MM.1S (cell line): ENCODE measurements around the gene DLGAP1.

Source experiments
- DNase-seq: peaks from one replicate; pipeline ENCODE4 v3.0.0-alpha.2; 2015
- H2AFZ ChIP-seq: fragments of 300-600 bp; sonication (generic); 2 replicates; pipeline ENCODE4 v1.6.0; 2016; ENCODE audit warnings: antibody characterized with exemption, low read length
- H3F3A ChIP-seq: fragments of 300-600 bp; sonication (generic); 2 replicates; pipeline ENCODE4 v1.6.1; 2016; ENCODE audit warnings: mild to moderate bottlenecking, antibody characterized with exemption, low read length, moderate library complexity, mixed read lengths; ENCODE audit not compliant: insufficient read depth
- H3K27ac ChIP-seq: fragments of 300-600 bp; sonication (generic); 2 replicates; pipeline ENCODE4 v1.5.1; 2016; ENCODE audit warnings: mild to moderate bottlenecking, low read length
- H3K27me3 ChIP-seq: fragments of 300-600 bp; sonication (generic); replicated peaks from 2 replicates; pipeline ENCODE4 v1.6.0; 2016; ENCODE audit warnings: low read length; ENCODE audit not compliant: insufficient read depth
- H3K36me3 ChIP-seq: fragments of 300-600 bp; sonication (generic); replicated peaks from 2 replicates; pipeline ENCODE4 v1.6.1; 2016; ENCODE audit warnings: mild to moderate bottlenecking, low read length, mixed read lengths; ENCODE audit not compliant: insufficient read depth
- H3K4me1 ChIP-seq: fragments of 300-600 bp; sonication (generic); 2 replicates; pipeline ENCODE4 v1.6.1; 2016; ENCODE audit warnings: low read length, mixed read lengths
- H3K4me2 ChIP-seq: fragments of 300-600 bp; sonication (generic); 2 replicates; pipeline ENCODE4 v1.6.0; 2016; ENCODE audit warnings: low read depth, low read length
- H3K4me3 ChIP-seq: fragments of 300-600 bp; sonication (generic); 2 replicates; pipeline ENCODE4 v1.5.1; 2016; ENCODE audit warnings: low read length, mixed read lengths
- H3K79me2 ChIP-seq: fragments of 300-600 bp; sonication (generic); 2 replicates; pipeline ENCODE4 v1.6.1; 2016; ENCODE audit warnings: mixed run types, low read length, mixed read lengths
- H3K9ac ChIP-seq: fragments of 300-600 bp; sonication (generic); 2 replicates; pipeline ENCODE4 v1.6.1; 2016; ENCODE audit warnings: low read length, mixed read lengths
- H3K9me2 ChIP-seq: fragments of 300-600 bp; sonication (generic); replicated peaks from 2 replicates; pipeline ENCODE4 v1.6.1; 2016; ENCODE audit warnings: mild to moderate bottlenecking, low read length, mixed read lengths; ENCODE audit not compliant: insufficient read depth
- H3K9me3 ChIP-seq: fragments of 300-600 bp; sonication (generic); replicated peaks from 2 replicates; pipeline ENCODE4 v1.6.1; 2016; ENCODE audit warnings: mild to moderate bottlenecking, low read length, mixed read lengths; ENCODE audit not compliant: insufficient read depth
- H4K20me1 ChIP-seq: fragments of 300-600 bp; sonication (generic); 2 replicates; pipeline ENCODE4 v1.6.1; 2016; ENCODE audit warnings: mild to moderate bottlenecking, low read length, moderate library complexity, mixed read lengths; ENCODE audit not compliant: insufficient read depth
- CTCF ChIP-seq: fragments of 300-600 bp; sonication (generic); IDR thresholded peaks from 2 replicates; pipeline ENCODE4 v1.5.1; 2016; ENCODE audit warnings: antibody characterized with exemption, low read length, mixed read lengths
- EZH2 ChIP-seq: fragments of 300-600 bp; sonication (generic); optimal IDR thresholded peaks from 2 replicates; pipeline ENCODE3; 2017; ENCODE audit warnings: low read depth, mild to moderate bottlenecking, antibody characterized with exemption, low read length, mixed read lengths
- EZH2phosphoT487 ChIP-seq: fragments of 300-600 bp; sonication (generic); IDR thresholded peaks from 2 replicates; pipeline ENCODE4 v1.6.1; 2018; ENCODE audit warnings: antibody characterized with exemption, low read length

The DLGAP1 gene

GRCh38 chr18:3935305-3935704 is 519.8 kb downstream of the DLGAP1 start:
- H3K79me2 ChIP-seq = no peaks in the 10 kb centered on the region
- H3K27ac ChIP-seq = no peak overlapping the region
- TF ChIP-seq CTCF (no peak), EZH2phosphoT487 (no peak), EZH2 (no peak)
- no peak overlapping the region for H3K4me2 ChIP-seq
- no peak overlapping the region for H3K4me3 ChIP-seq
- H4K20me1 ChIP-seq = no peaks in the 10 kb centered on the region
- no peak overlapping the region for H3K9ac ChIP-seq
- no peaks in the 10 kb centered on the region for H3K27me3 ChIP-seq
- no peaks in the 10 kb centered on the region for H3K9me2 ChIP-seq
- DNase-seq = no peak
- no peaks in the 10 kb centered on the region for H3F3A ChIP-seq
- no peaks in the 10 kb centered on the region for H3K36me3 ChIP-seq
- no peak overlapping the region for H2AFZ ChIP-seq
- H3K4me1 ChIP-seq = no peaks in the 10 kb centered on the region
- H3K9me3 ChIP-seq = no peaks in the 10 kb centered on the region

GRCh38 chr18:3932276-3932675 is 522.8 kb downstream of the DLGAP1 start:
- H3K4me1 ChIP-seq = no peaks in the 10 kb centered on the region
- DNase-seq = no peak

GRCh38 chr18:3931542-3932112 is 523.5 kb downstream of the DLGAP1 start:
- Histone ChIP-seq H3K9me2 (no peaks in the 10 kb centered on the region), H3K4me3 (no peak overlapping the region), H3K4me1 (no peaks in the 10 kb centered on the region), H3K27me3 (no peaks in the 10 kb centered on the region), H3K79me2 (no peaks in the 10 kb centered on the region), H3K27ac (no peak overlapping the region), H4K20me1 (no peaks in the 10 kb centered on the region), H3F3A (no peaks in the 10 kb centered on the region), H3K9ac (no peak overlapping the region), H3K4me2 (no peak overlapping the region), H2AFZ (no peak overlapping the region), H3K9me3 (no peaks in the 10 kb centered on the region), H3K36me3 (no peaks in the 10 kb centered on the region)
- no peak for DNase-seq
- TF ChIP-seq CTCF (no peak), EZH2phosphoT487 (no peak), EZH2 (no peak)

More at GRCh38 chr18:3932276-3932675, 522.8 kb downstream of the DLGAP1 start:
- Histone ChIP-seq H3K9ac (no peak overlapping the region), H3K9me3 (no peaks in the 10 kb centered on the region), H3K27ac (no peak overlapping the region), H4K20me1 (no peaks in the 10 kb centered on the region), H3F3A (no peaks in the 10 kb centered on the region), H2AFZ (no peak overlapping the region), H3K36me3 (no peaks in the 10 kb centered on the region), H3K27me3 (no peaks in the 10 kb centered on the region), H3K4me3 (no peak overlapping the region), H3K4me2 (no peak overlapping the region), H3K9me2 (no peaks in the 10 kb centered on the region), H3K79me2 (no peaks in the 10 kb centered on the region)
- TF ChIP-seq CTCF = no peak

- no peak for TF ChIP-seq EZH2phosphoT487
- no peak for TF ChIP-seq EZH2
- TF ChIP-seq CTCF = no peak
- Histone ChIP-seq H3K27ac (no peak overlapping the region), H3K4me2 (no peak overlapping the region), H3K4me3 (no peak overlapping the region), H4K20me1 (no peaks in the 10 kb centered on the region), H3K36me3 (no peaks in the 10 kb centered on the region), H3F3A (no peaks in the 10 kb centered on the region), H3K9ac (no peak overlapping the region), H3K4me1 (no peaks in the 10 kb centered on the region), H2AFZ (no peak overlapping the region), H3K9me2 (no peaks in the 10 kb centered on the region), H3K27me3 (no peaks in the 10 kb centered on the region), H3K79me2 (no peaks in the 10 kb centered on the region), H3K9me3 (no peaks in the 10 kb centered on the region)
- DNase-seq = no peak
Observed at GRCh38 chr18:3931013-3931315, 524.1 kb downstream of the DLGAP1 start.
